Measurements from ENCODE around the gene ZNF304.
"Not testable (repeated sequence)": the region's sequence is repeated elsewhere in the genome, so short reads cannot be mapped to it uniquely, and the experiment has no call there.

Gene ZNF304

GRCh38 chr19:57366776-57367175, 15.7 kb downstream of the ZNF304 start:
- no peak overlapping the region for H3K4me3 ChIP-seq (ENCODE audit: low read depth, low read length)
- in situ Hi-C loops (cut with HindIII; ENCODE audit: low sequenced_read_pairs) = no loop called here
- no peak for TF ChIP-seq CTCF (IDR thresholded peaks at IDR 0.05; ENCODE audit: low read depth, low read length, missing control alignments)
- DNase-seq (ENCODE audit: low read depth) = no peak

GRCh38 chr19:57374179-57374578, 23.1 kb downstream of the ZNF304 start:
- no peak for TF ChIP-seq CTCF (IDR thresholded peaks at IDR 0.05; ENCODE audit: low read depth, low read length, missing control alignments)
- no peak overlapping the region for H3K4me3 ChIP-seq (ENCODE audit: low read depth, low read length)
- in situ Hi-C loops (cut with HindIII; ENCODE audit: low sequenced_read_pairs) = no loop called here
- DNase-seq (ENCODE audit: low read depth) = no peak

- DNase-seq (ENCODE audit: low read depth); H3K4me3 ChIP-seq (ENCODE audit: low read depth, low read length); in situ Hi-C loops (cut with HindIII; ENCODE audit: low sequenced_read_pairs): not testable (repeated sequence)
These were observed 23.6 kb downstream of the ZNF304 start for GRCh38 chr19:57374647-57375046.

GRCh38 chr19:57376151-57376550, 25.1 kb downstream of the ZNF304 start:
- no peak for DNase-seq (ENCODE audit: low read depth)
- TF ChIP-seq CTCF (IDR thresholded peaks at IDR 0.05; ENCODE audit: low read depth, low read length, missing control alignments) = no peak
- in situ Hi-C loops (cut with HindIII; ENCODE audit: low sequenced_read_pairs) = no loop called here
- no peak overlapping the region for H3K4me3 ChIP-seq (ENCODE audit: low read depth, low read length)

GRCh38 chr19:57377498-57378146, 26.6 kb downstream of the ZNF304 start:
- in situ Hi-C loops (cut with HindIII; ENCODE audit: low sequenced_read_pairs) = no loop called here
- no peak for DNase-seq (ENCODE audit: low read depth)
- no peak overlapping the region for H3K4me3 ChIP-seq (ENCODE audit: low read depth, low read length)
- no peak for TF ChIP-seq CTCF (IDR thresholded peaks at IDR 0.05; ENCODE audit: low read depth, low read length, missing control alignments)

GRCh38 chr19:57380923-57381322, 29.9 kb downstream of the ZNF304 start:
- no peak for DNase-seq (ENCODE audit: low read depth)

More at GRCh38 chr19:57380923-57381322, 29.9 kb downstream of the ZNF304 start:
- TF ChIP-seq CTCF (IDR thresholded peaks at IDR 0.05; ENCODE audit: low read depth, low read length, missing control alignments) = no peak
- no peak overlapping the region for H3K4me3 ChIP-seq (ENCODE audit: low read depth, low read length)
- in situ Hi-C loops (cut with HindIII; ENCODE audit: low sequenced_read_pairs) = loop anchor here (5.0 to 10.0 kb wide), 2 partner anchors 36 to 126 kb away; no protein-coding TSS in a partner anchor

All from astrocyte of the cerebellum (primary cell).